AG09319 (cell line): ENCODE data around the gene CDH8.

Experiments used
- DNase-seq: peaks from one replicate; pipeline ENCODE4 v3.0.0-alpha.2; 2010; ENCODE audit warnings: low read depth; ENCODE audit errors: extremely low read depth
- TF ChIP-seq, protein P1 (sequence below): IDR thresholded peaks from 2 replicates; pipeline ENCODE4 v1.5.1; 2011; ENCODE audit warnings: low read depth, mild to moderate bottlenecking, inconsistent platforms, low read length, moderate library complexity

The CDH8 gene

DNA sequence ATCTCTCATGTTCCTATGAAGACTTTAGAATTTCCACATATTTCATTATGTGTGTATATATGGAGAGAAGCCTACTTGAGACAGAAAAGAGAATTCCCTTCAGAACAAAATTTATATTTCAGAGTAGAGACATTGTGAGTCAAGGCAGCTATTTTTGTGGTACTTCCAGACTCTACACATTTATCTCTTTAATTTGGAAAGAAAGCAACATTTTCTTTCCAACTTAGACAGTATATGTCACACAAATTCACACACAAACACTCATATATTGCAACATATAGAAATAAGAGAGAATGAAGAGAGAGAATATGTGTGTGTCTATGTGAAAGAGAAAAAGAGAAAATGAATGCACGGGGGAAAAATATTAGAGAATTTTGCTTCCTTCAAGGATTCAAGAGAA lies 158.8 kb downstream of the CDH8 start:
- TF ChIP-seq, protein P1, sequence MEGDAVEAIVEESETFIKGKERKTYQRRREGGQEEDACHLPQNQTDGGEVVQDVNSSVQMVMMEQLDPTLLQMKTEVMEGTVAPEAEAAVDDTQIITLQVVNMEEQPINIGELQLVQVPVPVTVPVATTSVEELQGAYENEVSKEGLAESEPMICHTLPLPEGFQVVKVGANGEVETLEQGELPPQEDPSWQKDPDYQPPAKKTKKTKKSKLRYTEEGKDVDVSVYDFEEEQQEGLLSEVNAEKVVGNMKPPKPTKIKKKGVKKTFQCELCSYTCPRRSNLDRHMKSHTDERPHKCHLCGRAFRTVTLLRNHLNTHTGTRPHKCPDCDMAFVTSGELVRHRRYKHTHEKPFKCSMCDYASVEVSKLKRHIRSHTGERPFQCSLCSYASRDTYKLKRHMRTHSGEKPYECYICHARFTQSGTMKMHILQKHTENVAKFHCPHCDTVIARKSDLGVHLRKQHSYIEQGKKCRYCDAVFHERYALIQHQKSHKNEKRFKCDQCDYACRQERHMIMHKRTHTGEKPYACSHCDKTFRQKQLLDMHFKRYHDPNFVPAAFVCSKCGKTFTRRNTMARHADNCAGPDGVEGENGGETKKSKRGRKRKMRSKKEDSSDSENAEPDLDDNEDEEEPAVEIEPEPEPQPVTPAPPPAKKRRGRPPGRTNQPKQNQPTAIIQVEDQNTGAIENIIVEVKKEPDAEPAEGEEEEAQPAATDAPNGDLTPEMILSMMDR: no peak
- DNase-seq: no peak

DNA sequence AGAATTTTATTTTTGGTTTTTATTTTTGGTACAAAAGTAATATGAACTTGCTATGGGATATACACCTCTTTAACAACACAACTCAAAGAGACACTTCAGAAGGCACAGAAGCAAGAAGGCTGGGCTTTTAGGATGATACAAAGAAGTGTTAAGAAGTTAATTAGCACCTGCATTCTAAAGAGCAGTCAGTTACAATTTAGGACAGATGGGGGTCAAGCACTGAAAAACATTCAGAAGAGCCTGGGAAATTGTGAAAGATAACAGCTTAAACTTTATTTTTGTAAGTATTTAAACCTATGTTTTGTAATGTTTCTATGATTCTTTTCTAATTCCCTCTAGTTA lies 163.5 kb downstream of the CDH8 start:
- TF ChIP-seq, protein P1: no peak
- DNase-seq: no peak

DNA sequence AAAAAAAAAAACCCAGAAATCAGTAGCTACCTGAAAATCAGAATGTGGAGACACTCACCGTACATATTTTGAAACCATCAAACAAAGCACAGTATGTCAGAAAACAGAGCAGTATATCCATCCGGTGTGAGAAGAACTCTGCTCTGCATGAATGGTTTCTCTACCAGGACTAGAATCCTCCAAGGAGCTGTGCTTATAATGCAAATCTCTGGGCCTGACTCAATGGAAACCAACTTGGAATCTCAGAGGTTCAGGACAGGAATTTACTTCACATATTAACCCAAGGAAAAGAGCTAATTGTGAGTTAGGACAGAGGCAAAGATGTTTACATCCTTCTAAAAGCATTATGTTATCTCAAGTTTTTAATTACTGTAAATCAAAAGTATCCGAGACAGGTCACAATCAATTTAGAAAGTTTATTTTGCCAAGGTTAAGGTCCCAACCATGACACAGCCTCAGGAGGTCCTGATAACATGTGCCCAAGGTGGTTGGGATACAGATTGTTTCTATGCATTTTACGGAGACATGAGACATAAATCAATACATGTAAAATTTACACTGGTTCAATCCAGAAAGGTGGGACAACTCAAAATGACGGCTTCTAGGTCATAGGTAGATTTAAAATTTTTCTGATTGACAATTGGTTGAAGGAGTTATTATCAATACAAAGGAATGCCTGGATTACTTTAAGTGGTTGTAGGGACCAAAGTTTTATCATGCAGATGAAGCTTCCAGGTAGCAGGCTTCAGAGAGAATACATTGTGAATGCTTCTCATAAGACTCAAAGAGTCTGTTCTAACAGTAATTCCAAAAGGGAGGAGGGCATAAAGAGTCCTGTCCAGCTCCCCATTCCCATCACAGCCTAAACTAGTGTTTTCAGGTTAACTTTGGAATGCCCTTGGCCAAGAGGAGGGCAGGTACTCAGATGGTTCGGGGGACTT lies 164.1 kb downstream of the CDH8 start:
- no peak for DNase-seq
- TF ChIP-seq, protein P1: no peak

DNA sequence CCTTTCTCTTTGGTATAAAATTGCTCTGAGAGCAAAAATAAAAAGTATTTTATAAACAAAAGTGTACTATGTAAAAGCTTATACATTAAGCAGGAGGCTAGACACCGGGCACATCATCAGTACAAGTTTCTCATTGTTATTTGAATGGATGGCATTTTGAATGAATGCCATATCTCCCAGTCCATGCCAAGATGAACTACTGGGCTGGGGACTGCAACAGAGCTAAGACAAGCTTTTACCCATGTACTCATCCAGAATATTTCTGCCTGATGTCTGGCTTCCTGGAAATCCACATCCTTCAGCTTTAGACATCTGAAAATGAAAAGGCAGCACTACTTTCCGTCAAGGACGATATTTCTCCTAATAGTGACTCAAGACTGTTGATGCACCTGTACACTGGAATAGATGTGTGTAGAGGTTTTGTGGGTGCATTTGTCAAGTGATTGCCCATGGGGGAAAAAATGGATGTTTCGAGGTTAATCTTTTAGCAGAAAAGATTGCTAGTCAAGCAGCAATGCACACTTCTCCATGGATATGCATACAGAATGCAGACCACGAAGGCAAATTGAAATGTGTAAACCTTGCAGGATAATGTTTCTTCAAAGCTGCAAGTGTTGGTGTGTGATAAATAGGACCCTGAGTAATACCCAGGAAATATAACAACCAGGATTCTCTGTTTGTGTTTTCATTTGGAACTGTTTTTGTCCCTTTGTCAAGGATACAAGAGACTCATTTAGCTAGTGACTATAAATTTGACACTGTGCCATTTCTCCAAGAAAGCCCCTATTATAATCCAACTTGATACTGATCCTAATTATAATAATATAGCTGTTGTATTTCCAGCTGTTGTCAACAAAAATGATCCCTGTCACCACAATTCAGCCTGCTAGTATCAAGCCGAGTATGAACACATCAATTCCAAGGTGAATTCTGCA lies 173.8 kb downstream of the CDH8 start:
- DNase-seq: no peak
- TF ChIP-seq, protein P1: no peak

DNA sequence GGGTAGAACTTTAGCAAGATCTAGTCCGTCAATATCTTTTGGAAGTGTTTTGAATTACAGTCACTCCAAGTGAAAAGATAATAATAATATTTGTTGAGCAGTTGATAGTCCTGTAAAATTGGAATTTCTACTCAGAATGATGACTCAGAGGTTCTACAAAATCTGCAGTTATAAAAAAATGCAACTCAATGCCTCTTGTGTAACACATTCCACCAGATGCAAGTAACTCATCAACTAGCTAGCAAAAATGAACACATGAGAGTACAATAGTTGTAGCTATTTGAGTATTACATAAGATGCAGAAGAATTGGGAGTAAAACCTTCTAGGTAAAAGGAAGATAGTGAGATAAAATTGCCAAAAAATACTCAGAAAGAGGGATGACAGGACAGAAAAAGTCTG lies 177.2 kb downstream of the CDH8 start:
- TF ChIP-seq, protein P1: no peak
- DNase-seq: no peak

DNA sequence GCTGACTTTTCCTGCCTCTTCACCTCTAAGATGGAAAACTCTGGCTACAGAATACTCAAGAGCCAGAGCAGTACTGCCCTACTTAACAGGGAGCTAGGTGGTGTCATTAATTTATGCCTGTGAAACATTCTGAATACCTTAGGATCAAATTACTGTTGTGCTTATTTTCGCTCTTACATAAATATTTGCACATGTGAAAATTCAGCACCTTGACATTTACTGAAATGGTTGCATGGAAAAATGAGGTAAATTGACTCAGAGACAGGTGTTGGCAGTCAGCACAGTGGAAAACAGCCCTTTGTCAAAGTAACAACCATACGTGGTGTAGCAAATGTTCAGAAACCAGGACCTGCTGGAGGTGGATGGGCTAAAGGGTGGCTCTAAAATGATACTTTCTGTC lies 193.6 kb downstream of the CDH8 start:
- no peak for DNase-seq
- TF ChIP-seq, protein P1: no peak
